NCI-H1417 treated with DMSO at 0.1 percent for 48 hours (cell line): ENCODE data around the gene PSMD6.

Experiments
- DNase-seq: peaks from one replicate; lab custom pipeline; 2025; lab: John Stamatoyannopoulos, UW

The PSMD6 gene

DNA sequence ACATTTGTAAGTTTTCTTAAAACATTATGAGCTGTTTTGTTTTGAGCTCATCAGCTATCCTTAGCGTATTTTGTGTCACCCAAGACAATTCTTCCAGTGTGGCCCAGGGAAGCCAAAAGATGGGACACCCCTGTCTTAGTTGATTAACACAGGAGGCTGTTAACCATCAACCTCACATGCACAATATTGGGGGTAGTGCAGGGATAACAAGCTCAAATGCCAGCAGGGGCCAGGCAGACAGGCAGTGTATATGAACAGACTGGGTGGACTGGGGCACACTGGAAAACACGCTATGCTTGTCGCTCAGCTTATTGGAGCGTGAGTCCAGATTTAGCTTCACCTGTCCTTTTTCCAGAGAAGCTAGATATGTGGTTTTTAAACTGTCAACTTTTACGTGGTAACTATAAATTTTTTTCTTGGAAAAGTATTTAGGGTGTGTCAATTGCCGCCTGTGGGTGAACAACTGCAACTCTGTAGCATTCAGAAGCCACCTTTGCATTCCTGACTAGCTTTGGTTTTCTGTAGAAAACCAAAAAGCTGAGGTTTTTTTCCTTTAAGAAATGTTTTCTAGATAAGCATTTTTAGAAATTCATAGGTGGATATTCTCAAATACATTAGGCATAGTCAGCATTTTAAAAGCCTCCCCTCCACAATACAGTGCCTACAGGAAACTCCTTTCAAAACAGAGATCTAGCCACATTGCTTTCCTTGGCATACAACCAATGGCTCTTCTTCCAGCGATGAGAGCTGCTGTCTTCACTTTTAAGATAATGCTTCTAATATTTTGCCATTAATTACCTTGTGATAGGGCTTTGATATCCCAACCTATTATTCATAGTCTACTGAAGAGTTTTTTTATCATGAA is 14.6 kb downstream of the PSMD6 start:
- no peak for DNase-seq

DNA sequence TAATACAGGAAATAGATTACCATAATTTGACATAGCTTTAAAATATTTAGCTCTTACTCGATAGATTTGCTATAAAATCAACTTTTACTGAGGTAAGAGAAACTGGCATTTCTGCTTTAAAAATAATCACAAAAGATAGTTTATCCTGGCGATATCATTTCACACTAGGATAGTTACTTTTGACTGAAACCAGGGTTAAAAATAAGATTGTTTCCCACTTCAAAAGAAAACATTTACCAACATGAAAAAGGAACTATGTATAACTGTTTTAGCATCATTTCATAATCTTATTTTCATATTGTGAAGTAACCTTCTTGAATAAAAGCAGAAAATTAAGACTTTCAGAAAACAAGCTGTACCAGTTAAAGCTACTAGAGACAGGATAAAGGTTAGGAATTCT is 15.3 kb downstream of the PSMD6 start:
- DNase-seq = no peak

DNA sequence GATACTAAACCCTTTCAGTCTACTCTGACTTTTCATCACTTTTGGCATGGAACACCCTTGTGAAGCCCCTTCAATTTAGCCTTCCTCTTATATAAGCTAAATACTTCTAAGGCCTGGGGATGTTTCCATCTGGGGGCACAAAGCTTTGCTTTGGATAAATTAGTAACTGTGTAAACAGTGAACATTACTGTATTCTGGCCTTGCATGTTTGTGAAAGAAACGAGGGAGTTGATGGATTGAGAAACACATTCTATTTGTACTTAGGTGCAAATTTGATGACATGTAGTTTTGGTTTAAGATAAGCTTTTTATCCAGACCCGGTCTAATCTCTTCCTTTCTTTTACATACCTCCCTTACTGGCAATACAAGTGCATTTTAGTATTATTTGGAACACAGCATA is 19.7 kb downstream of the PSMD6 start:
- no peak for DNase-seq

DNA sequence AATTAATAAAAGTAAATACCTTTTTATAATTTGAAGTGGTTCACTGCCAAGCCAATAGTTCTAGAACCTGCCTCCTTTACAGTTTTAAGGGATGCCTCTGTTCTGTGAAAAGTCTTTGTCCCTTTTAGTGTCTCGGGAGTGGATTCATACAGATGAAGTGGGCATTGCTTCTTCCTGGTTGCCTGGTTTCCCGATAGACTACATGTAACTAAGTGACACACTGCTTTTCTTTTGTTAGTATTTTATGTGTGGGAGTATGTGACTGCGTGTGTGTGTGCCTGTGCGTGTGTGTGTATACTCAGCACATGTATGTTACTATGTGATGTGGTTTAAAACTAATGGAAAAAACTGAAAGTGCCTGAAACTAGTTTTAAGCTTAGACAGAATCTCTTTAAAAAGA is 21.1 kb downstream of the PSMD6 start:
- no peak for DNase-seq

DNA sequence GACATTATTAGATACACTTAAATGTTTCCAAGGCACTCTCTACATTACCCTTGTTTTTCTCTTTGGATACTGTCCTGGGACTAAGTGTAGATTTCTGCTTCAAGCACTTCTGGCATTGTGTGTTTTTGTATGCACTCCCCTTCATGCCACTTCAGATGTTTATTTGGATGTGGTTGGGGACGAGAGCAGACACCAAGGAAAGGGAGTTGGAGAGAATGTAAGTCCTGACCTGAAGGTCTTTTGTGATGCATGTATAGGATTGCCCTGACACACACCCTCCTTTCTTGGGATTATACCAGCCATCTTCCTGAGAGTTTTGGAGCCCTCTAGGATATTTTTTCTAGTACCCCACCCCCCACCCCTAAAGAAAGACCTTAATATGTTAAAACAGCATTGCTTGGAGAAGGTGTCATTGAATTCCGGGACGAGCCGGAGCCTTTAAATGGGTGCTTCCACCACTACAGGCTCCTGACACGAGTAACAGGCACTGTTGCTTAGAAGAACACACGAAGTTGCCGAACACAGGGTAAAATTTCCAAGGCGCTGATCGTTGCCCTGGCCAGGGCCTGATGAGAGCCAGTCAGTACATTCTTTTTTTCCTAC is 22.7 kb downstream of the PSMD6 start:
- no peak for DNase-seq

DNA sequence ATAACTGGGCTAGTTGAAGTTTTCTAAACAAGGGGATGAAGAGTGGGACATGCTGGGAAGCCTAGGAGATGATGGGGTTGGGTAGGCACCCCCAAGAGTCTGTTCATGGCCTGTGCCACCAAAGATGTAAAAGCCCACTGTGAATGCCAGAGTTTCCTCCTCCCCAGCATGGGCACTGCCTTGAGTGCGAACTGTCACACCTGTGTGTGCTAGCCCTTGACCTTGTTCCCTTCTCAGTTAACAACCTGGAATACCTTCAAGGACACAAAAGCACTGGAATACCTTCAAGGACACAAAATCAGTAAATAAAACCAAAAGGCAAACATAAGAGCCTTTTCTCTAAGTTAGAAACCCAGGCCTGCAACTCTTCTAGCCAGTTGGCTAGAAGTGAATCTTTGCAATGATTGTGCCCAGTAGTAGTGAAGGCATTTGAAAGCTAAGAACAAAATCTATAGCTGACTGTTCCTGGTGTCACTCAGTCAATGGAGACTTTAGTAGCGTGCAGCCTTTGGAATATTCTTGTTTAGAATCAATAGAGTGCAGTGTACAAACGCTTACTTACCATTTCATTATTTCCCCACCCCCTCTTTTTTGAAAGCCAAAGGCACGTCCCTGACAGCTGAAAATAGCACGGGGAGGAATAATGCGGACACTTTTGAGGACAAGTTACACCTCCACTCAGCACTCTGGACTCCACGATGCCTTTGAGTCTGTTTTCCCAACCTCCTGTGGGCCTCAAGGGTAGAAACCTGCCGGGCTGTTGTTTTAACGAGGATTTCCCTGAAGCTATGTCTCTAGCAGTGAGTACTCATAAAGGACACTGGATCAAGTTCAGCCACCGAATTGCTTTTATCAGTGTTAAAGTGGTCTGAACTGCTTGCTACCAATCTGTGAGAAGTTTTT is 24.2 kb downstream of the PSMD6 start:
- no peak for DNase-seq

DNA sequence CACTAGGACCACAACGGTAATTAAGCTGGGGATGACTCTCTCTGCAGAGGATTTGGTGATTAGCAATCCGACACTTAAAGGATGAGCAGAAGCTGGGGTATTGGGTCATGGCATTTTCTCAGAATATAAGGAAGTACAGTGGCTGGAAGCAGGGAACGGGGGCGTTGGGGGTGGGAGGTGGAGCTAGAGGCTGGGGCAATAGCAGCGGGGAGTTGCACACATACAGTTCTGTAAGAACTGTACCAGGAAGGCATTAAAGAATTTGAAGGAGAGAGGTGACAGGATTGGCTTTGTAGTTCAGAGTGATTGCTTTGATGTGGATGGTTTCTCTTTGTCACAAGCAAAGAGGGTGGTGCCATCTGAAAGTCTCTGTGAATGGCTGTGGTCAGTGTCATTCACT is 28.2 kb downstream of the PSMD6 start:
- no peak for DNase-seq

DNA sequence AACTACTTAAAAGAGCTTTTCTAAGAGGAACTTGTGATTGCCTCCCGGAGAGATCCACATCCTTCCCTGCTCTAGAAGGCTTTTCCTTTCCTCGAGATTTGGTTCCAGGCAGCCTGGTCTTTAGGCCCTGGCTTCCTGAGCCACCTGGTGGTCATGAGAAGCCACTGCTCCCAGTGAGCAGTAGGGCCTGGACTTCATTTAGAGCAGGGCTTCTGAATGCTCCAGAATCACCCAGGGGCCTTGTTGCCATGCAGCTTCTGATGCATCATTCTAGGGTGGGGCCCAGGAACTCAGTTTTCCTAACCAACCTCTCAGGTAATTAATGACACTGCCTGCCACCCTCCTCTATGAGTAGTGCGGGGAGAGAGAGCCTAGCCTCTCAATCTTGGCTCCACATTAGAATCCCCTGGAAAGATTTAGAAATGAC is 29.6 kb downstream of the PSMD6 start:
- DNase-seq = no peak

DNA sequence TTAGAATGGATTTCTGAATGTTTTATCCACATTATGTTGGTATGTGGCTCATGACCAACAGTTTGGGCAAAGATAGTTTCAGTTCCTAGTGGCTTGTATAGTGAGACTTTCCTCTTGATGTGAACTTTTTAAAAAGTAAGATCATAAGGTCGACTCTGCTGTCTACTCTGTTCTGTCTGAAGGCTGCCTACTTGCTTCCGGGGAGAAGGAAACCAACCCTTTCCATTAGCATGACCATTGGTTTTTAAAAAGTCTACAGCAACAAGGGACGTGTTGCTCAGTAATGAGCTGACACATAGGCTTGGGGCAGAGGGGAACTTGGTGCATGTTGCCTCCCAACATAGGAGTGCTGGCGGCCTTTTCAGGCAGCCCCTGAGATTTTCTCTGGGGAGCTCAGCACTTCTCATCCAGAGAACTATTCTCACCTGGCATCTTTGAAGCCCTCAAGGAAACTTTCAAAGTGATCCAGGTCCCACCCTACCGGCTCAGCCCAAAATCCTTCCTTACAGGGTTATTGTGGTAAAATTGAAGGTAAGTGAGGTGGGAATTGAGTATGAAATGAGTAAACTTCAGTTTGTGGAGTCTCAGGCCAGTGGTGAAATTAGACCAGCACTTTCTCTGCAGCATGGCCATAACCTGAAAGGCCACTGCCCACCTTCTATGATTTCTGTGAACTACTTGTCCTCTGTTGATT is 30.6 kb downstream of the PSMD6 start:
- DNase-seq = no peak

DNA sequence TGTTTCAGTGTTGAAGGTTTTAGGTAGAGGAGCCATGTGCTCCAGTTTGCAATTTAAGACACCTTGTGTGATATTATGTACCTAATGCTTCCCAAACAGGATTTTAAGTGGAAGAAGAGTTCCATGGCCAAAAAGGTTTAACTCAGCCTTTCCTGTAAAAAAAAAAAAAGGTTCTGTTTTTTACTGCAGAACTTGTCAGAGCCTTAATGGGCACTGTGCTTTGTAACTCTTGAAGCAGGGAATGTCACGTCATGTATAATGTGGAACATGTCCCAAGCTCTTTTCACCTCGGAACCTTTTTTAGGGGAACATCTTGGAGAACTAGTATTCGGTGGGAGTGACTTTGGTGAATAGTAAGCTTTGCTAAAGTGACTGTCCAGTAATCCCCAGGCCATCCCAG is 31.6 kb downstream of the PSMD6 start:
- DNase-seq = no peak

DNA sequence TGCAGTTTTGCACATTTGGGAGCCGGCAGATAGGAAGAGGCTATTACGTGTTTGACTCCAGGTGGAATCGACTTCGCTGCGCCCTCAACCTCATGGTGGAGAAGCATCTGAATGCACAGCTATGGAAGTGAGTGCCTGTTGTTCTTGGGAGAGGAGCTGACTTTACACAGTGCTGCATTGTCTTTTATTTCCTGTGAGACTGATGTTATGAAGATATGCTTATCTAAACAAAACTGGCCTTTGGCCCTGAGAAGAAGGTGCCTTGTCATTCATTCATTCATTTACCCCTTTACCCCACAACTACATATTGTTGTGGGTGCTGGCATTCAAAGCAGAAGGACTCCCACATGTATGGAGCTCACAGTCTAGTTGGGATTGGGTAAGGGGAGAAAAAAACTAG is 32.6 kb downstream of the PSMD6 start:
- no peak for DNase-seq

DNA sequence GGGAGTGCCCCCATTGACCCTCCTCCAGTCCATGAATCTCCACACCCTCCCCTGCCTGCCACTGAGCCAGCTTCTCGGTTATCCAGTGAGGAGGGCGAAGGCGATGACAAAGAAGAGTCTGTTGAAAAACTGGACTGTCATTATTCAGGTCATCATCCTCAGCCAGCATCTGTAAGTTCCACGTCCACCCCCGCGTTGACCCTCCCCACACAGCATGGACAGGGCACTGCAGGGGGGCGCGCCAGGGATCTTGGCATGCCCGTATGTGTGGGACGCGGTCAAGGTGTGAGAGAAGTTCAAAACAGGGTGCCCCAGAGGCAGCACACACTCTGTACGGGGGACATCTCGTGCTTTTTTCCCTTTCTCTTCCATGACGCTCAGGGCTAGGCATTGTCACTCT is 33.1 kb downstream of the PSMD6 start:
- no peak for DNase-seq

DNA sequence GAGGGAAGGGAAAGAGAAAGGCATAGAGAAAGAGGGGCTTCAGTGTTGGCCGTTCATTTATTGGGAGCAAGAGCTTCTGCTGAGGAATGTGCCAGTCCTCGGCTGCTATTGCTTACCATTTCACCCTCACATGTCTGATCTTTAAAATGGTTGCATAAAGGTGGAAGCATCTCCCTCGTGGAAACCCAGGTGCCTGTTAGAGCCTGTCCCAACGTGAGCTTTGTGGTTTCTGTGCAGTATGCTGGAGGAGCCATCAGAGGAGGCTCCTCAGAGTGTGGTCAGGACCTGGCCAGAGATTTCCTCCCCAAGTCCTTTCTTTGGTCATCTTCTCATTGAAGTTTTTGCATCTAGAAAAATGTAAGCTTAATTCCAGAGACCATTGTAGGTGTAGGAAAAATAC is 34.4 kb downstream of the PSMD6 start:
- DNase-seq = no peak

DNA sequence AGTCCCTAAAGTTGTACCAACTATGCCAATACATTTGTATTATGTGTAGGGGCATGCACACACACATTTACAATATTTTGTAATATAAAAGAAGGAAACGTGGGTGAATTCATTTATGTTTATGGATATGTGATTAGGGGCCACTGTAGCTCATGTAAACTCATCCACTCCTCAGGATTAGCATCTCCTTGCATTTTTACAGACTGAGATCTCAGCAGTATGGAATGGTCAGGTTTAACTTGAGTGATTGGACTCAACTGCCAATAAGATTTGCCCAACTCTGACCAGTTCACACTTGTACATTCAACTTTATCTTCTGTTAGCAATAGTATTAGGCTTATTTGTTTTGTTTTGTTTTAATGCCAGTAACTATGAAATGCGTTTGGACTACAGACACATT is 36.5 kb downstream of the PSMD6 start:
- no peak for DNase-seq

DNA sequence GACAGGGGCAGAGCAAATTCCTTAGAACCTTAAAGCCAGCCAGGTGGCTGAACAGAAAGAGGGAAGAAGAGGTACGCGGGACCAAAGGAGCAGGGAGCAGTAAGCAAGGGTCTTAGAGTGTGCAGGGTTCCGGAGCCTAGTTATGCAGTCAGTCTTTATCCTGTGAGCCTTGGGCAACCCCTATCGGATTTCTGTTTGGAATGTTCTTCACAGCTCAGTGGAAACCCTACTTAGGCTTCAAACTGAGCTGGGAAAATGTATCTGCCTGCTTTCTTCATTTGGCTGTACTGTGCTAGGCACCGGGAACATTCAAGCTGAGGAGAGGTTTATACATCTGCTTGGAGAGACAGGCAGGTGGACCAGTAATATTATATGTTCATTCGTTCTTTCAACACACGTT is 37.1 kb downstream of the PSMD6 start:
- no peak for DNase-seq

DNA sequence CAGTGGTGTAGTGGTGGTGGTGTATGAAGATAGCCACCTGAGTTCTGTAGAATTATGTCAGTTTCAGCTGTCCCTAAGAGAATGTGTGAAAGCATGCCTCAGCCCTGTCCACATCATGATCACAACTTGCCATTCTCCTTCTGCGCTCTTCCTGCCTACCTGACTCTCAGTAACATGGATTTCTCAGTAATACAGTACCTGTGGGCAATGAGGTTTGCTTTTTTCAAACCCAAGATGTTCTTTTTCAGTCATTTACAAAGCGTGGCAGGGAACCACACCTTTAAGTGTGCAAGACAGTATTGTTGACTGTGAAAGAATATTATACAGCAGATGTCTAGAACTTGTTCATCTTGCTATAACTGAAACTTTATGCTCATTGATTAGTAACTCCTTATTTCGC is 38.9 kb downstream of the PSMD6 start:
- no peak for DNase-seq

DNA sequence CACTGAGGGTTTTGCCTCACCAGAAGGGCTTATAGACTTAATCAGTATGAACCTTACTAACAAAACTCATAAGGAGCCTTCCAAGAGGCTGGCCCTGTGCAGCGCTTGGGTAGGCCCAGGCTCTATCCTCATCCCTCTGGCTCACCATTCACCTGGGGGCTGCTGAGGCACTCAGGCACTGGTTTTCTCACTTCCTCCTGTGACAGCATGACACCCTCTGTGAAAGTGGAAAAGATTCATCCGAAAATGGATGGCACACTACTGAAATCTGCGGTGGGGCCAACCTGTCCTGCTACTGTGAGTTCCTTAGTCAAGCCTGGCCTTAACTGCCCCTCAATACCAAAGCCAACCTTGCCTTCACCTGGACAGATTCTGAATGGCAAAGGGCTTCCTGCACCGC is 41.3 kb downstream of the PSMD6 start:
- DNase-seq = no peak

DNA sequence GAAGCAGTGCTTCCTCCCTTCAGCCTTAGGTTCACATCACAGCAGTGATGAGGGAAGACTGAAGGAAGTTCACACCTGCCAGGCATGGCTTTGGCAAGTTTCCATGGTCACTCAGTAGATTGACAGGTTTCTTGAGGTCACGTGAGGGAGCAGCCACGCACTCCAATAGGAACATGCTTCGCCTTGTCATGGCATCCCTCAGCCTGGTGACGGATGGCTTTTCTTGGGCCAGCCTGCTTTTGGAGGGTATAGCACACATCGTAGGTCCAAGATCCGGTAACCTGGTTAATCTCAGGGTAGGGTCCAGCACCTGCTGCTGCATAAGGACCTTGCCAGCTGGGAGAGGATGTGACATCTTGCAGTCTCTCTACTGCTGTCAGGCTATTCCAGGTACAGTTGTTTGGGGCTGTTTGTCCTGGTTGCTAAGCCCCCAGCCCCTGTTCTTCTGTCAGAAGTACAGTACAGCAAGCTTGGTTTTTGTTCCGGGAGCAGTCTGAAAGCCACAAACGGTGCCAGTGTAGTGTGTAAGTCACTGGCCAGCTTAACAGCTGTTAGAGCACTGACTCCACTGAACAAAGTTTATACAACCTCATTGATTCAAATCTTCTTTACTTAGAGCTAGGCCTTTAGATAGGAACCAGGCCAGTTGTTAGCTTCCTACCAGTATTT is 42.3 kb downstream of the PSMD6 start:
- DNase-seq = no peak

DNA sequence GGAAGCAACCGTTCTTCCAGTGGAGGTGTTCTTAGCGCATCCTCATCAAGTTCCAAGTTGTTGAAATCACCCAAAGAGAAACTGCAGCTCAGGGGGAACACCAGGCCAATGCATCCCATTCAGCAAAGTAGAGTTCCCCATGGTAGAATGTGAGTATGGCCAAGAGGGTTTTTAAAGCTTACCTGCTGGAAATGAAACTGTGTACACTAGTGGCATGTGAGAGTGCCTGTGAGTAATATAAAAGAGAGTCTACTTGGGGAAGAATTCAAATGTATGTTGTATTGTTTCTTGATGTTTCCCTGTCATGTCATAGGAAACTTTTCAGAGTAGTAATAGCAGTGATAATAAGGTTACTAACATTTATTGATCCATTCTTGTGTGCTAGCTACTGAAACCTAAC is 43.3 kb downstream of the PSMD6 start:
- DNase-seq = no peak

DNA sequence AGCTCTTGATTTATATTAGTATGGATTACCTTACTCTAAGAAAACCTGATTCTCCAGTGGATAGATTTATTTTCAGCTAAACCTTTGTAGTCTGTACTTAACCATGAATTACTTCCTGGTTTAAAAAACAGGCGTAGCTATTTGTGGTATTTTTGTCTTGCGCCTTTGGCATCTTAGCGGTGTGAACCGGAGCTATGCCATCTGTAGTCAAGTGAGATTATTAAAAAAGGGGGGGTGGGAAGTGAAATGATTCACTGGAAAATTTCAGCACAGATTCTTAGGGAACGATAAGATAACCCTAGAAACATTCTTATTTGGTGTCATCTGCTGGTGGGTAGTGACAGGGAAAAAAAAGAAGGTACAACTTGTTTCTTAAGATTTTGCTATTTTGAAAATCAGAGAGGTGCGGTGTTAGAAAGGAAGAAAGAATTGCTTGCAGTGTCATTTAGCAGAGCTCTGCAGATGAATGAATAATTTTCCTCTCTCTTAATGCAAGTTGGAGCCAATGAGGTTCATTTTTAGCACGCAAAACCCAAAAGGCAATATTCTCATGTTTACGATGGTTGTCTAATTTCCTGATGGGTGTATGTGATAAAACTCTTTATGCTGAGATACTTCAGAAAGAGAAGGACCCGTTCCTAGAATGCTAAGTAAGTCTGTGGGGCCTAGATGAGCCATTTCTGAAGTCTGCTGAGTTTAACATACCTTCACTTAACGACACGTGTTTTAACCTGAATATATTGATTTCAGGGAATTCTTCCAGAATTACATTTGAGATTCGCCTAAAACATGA is 44.0 kb downstream of the PSMD6 start:
- DNase-seq = no peak

DNA sequence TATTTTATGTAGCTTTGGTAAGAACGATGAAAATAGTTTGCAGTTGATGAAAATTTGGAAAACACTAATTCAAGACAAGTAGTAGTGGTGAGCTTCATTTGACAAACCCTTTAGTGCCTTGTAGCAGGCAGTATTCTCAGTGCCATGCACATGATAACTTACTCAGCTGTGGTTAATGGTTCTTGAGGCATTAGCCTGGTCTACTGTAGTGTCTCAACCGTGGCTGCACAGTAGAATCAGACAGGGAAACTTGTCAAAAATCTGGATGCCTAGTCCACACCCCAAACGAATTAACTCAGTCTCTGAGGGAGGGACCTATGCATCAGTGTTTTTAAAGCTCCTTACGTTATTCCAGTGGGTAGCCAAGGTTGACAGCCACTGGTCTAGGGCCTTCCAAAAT is 45.4 kb downstream of the PSMD6 start:
- DNase-seq = no peak
